HK-2 (cell line): Measurements from ENCODE around the gene ZNF566.
A peak's percentile ranks its signal among the peaks of the same experiment; 100 is the strongest.

Source experiments
- DNase-seq: peaks from one replicate; pipeline ENCODE4 v3.0.0-alpha.2; 2018; ENCODE audit not compliant: unreplicated experiment

The ZNF566 gene

DNA sequence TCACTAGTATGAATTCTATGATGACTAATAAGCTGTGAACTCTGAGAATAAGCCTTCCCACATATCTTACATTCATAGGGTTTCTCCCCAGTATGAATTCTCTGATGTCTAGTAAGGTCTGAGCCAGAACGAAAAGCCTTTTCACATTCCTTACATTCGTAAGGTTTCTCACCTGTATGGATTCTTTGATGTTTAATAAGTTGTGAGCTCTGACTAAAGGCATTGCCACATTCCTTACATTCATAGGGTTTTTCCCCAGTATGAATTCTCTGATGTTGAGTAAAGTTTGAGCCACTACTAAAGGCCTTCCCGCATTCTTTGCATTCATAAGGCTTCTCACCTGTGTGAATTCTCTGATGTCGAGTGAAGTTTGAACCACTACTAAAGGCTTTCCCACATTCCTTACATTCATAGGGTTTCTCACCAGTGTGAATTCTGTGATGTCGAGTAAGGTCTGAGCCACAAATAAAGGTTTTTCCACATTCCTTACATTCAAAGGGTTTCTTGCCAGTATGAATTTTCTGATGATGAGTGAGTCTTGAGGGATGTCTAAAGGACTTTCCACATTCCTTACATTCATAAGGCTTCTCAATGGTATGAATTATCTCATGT, 40.2 kb downstream of the ZNF566 start:
- DNase-seq = no peak

DNA sequence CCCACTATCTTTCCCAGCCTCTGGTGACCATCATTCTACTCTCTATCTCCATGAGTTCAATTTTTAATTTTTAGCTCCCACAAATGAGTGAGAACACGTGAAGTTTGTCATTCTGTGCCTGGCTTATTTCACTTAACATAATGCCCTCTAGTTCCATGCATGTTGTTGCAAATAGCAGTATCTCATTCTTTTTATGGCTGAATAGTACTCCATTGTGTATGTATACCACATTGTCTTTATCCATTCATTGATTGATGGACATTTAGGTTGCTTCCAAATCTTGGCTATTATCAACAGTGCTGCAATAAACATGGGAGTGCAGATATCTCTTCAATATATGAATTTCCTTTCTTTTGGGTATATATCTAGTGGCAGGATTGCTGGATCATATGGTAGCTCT, 48.0 kb downstream of the ZNF566 start:
- no peak for DNase-seq

DNA sequence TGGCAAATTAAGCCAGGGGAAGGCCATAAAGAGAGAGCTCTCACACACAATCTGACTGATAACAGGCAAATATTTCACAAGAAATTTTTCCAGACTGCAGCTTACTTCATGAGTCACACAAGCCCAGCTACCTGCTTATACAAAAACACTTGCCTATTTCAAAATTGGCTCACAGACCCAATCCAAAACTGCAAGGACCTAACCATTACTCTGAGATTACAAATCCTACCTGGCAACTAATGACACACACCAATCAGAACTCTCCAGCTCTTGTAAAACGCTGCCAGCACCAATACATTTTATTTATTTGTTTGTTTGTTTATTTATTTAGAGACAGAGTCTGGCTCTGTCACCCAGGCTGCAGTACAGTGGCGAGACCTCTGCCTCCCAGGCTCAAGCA, 52.8 kb downstream of the ZNF566 start:
- no peak for DNase-seq

DNA sequence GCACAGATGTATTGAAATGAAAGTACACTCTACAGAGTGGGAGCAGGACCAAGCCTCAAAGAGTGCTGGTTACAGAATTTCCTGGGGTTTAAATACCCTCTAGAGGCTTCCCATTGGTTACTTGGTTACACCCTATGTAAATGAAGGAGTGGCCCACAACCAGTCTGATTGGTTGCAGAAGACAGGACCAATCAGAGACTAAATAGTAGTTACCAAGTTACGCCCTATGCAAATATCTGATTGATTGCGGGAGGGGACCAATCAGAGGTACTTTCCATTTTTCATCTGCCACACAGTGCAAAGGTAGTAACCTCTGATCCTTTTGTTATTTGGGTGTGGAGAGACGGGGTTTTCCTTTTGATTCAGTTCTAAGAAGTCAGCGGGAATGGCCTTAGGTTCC, 65.4 kb downstream of the ZNF566 start:
- DNase-seq = no peak

DNA sequence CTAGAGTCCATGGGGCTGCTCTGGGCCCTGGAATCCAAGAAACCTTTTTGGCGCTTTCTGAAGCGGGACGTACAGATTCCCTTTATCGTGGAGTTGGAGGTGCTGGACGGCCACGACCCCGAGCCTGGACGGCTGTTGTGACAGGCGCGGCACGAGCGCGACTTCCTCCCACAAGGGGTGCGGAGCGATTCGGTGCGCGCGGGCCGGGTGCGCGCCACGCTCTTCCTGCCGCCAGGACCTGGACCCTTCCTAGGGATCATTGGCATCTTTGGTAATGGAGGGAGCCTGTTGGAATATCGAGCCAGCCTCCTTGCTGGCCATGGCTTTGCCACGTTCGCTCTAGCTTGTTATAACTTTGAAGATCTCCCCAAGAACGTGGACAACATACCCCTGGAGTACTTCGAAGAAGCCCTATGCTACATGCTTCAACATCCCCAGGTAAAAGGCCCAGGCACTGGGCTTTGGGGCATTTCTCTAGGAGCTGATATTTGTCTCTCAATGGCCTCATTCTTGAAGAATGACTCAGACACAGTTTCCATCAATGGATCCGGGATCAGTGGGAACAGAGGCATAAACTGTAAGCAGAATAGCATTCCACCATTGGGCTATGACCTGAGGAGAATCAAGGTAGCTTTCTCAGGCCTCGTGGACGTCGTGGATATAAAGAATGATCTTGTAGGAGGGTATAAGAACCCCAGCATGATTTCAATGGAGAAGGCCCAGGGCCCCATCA, 67.4 kb downstream of the ZNF566 start:
- DNase-seq = no peak

DNA sequence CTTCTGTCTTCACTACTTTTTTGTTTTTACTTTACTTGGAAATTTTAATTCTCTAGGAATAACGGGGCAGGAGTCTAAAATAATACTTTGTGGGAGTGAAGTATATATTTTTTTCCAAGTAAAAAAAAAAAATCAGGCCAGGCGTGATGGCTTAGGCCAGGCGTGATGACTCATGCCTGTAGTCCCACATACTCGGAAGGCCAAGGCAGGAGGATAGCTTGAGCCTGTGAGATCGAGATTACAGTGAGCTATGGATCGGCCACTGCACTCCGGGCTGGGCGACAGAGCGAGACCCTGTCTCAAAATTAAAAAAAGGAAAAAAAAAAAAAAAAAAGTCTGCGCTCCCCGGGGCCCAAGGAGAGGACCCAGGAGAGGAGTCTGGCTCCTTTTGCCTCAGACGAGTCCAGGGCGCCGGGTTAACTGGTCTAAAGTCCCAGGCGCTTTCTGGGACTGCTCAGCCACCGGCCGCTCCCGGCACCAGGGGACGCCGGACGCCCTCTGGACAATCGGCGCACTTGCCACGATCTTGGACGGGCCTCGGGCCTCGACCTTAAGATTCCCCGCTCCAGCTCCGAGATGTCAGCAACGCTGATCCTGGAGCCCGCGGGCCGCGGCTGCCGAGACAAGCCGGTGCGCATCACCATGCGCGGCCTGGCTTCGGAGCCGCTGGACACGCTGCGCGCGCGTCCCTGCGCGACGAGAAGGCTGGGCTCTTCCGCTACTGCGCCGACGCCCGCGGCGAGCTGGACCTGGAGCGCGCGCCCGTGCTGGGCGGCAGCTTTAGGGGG, 68.2 kb downstream of the ZNF566 start:
- DNase-seq = no peak

DNA sequence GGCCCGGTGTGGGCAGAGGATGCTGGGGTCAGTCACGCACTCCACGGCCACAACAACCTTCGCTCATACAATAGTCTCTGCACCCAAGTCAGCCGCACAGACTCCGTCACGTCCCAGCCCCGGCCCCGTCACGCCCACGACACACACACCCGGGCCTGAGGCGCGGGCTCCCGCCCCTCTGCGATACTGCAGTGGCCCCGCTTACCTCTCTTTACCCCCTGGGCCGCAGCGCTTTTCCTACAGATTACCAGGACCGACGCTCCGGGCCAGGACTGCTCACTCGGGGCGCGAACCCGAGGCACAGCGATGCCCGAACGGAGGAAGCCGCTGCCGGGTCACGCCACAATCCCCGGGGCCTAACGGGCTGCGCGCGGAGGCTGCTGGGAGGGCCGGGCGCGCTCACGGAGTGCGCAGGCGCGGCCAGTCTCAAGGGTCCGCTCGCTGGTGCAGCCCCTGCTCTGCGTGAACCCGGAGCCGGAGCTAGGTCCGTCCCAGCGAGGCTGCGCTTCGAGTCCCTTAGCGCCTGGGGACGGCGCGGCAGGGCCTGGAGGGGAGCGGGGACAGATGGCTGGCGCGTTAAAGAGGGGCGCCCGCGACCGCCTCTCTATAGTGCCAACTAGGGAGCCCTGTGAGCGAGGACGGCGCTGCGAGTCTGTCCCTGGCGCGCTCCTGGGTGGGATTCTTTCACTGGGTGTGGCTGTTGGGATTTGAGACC, 70.9 kb downstream of the ZNF566 start, which contains the start of gene ZFP82:
ZFP82 (minus strand) TSS at position 358 of the 715 bp plus-strand sequence. CDS start 8,855 bp downstream, outside the sequence.
- peak; percentile 78 for DNase-seq

DNA sequence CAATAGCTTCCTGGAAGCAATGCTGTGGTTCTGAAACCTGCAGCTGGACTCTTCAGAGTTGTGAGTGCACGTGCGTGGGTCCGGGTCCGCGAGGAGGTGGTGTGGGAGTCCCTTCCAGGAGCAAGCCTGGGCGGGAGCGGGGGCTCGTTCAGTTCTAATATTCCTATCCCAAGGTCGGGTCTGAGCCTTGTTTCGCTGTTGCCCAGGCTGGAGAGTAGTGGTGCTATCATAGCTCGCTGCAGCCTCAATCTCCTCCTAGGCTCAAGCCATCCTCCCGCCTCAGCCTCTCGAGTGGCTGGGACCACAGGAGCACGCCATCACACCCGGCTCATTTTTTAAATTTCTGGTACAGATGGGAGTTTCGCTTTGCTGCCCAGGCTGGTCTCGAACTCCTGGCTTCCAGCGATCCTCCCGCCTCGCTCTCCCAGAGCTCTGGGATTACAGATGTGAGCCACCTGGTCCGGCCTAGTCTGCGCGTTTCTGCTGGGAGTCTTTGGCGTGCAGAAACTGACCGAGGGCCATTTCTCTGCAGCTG, 71.5 kb downstream of the ZNF566 start:
- DNase-seq = no peak

DNA sequence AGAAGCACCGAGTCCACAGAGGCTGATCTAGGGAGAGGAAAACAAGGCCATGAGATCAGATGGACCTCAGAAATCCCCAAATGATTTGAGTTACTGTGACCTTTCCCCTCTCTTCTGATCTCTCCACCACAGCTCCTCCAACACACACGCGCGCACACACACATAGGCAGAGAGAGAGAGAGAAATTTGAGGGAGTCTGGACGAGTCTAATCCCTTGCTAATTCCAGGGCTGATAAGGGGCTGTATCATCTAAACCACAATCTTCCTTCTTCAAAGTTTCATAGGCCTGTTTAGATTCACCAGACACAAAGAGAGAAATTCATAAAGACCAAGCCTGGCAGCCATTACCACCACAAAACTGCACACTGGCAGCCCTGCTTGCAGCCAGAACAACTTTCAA, 79.5 kb downstream of the ZNF566 start:
- DNase-seq = no peak

DNA sequence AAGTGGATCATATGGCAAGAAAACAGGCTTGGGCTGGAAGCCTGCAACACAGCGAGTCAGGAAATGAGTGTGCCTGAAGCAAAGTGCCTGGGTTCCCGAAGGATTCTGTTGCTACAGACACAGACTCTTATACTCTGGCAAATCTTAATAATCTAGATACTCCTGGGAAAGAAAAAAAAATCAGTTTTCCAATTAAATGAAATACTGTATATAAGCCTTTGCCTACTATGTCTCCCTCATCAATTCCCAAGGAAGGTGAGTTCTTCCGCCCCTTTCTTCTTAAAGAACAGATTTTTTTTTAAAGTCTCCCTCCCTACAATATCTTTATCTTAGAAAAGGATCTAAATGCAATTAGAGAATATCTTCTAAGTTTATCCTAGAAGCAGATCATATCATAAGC, 81.3 kb downstream of the ZNF566 start:
- DNase-seq = no peak

DNA sequence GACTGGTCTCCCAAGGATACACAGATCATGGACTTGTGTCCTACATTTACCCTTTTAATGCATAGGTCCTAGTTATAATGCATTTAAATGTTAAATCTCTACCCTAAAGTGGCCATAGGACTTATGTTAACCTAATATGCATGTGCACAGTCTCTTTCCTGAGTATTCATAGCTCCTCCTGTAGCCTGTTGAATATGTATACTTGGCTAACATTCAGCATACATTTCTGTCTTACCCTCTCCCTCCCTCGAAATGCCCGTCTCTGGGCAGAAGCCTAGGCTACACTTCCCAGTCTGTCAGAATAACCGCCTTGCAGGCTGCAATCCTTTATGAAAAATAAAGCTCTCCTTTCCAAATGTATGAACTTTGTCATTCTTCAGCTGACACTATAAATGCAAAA, 84.9 kb downstream of the ZNF566 start:
- no peak for DNase-seq

DNA sequence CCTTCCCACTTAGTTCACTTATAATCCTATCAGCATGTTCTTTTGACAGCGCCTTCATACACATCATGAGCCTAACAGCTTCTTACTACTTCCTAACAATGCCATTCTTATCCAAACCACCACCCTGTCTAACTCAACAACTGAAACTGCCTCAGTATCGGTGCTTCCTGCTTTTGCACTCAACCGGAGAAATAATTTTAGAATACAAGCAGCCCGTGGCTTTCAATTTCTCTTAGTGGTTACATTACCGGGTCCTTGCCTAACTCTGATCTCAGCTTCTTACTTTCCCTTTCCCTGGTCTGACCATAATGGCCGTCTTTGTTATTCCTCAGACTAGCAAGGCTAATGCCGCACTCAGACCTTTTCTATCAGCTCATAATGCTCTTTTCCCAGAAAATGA, 87.9 kb downstream of the ZNF566 start:
- DNase-seq = no peak

DNA sequence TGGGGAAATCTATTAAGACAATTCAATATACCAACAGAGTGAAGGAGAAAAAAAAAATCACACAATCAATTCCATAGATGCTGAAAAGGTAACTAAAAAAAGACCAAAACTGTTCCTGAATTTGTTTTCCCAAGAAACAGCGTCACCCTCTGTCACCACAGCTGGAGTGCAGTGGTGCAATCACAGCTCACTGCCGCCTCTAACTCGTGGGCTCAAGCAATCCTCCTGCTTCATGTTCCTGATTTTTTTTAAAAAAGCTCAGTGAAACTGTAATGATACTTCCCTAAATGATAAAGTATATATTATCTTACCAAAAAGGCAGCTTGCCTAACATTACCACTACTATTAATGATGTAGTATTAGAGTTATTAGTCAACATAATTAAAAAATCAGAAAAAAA, 90.8 kb downstream of the ZNF566 start:
- no peak for DNase-seq
